ENCODE results near the gene TTC39B.

Gene TTC39B

DNA sequence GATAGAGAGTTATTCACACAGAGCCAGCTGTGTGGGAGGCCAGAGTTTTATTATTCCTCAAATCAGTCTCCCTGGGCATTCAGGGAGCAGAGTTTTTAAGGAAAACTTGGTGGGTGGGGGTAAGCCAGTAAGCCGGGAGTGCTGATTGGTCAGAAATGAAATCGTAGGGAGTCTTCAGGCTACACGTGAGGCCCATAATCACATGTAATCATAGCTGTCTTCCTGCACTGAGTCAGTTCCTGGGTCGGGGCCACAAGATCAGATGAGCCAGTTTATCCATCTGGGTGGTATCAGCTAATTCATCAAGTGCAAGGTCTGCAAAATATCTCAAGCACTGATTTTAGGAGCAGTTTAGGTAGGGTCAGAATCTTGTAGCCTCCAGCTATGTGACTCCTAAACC lies 10.8 kb upstream of the TTC39B start:
- no peak overlapping the region for H3K4me3 Mint-ChIP-seq
- H3K9me3 Mint-ChIP-seq = peaks cover 4% of the 10 kb centered on the region
- ATAC-seq (ENCODE audit: low read depth) = no peak
- H3K27ac Mint-ChIP-seq = no peak overlapping the region
- DNase-seq (ENCODE audit: low spot score in 2 of 2) = no peak
- H3K4me1 Mint-ChIP-seq = no peaks in the 10 kb centered on the region
- H3K36me3 Mint-ChIP-seq = peaks cover 5% of the 10 kb centered on the region
- peaks cover 6% of the 10 kb centered on the region for H3K27me3 Mint-ChIP-seq

DNA sequence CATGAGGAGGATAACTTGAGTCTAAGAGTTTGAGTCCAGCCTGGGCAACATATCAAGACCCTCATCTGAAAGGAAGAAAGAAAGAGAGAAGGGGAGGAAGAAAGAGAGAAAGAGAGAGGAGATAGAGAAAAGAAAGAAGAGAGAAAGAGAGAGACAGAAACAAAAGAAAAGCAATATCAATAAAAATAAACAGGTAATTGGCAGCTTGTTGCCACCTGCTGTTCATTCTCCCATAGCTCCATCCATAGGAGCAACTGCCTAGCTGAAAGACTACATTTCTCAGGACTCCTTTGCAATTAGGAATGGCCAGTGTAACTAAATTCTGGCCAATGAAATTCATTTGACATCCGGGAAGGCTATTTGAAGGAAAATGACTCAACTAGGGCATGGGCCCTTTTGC lies 4.6 kb upstream of the TTC39B start:
- Mint-ChIP-seq H3K36me3 (no peaks in the 10 kb centered on the region), H3K4me3 (no peak overlapping the region), H3K4me1 (peaks cover 4% of the 10 kb centered on the region), H3K27ac (no peak overlapping the region), H3K9me3 (no peaks in the 10 kb centered on the region), H3K27me3 (peaks cover 7% of the 10 kb centered on the region)
- ATAC-seq (ENCODE audit: low read depth) (no peak), DNase-seq (ENCODE audit: low spot score in 2 of 2) (no peak)

DNA sequence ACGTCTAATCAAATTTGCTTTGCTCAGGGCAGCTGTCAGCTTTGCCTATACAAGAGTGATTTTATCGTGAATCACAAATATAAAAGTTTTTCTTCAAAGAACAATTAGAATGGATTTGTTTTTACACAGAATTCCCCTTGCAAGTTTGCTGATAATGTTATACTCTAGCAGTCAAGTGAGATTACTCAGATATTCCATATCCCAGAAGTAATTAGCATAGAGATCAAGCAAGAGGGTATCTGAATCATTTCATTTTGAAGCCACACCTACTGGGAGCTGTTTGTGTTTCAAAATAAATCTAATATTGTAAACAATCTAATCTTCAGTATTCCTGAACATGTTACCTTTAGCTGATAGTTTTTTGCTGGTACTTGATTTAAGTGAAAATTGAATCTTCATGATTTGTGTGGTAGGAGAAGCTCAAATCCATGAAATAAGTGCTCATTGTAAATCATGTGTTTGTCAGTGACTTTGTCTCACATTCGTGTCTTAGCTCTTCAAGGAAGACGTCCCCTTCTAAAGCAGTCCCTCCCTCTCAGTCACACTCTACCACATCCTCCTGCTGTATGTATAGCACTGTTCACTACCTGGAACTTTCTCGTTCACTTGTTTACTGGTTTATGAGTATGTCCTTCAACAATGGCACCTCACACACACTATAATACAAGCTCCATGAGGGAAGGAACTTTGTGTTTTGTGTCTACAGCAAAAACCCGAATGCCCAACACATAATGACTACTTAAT lies 3.3 kb upstream of the TTC39B start:
- no peak overlapping the region for H3K4me3 Mint-ChIP-seq

DNA sequence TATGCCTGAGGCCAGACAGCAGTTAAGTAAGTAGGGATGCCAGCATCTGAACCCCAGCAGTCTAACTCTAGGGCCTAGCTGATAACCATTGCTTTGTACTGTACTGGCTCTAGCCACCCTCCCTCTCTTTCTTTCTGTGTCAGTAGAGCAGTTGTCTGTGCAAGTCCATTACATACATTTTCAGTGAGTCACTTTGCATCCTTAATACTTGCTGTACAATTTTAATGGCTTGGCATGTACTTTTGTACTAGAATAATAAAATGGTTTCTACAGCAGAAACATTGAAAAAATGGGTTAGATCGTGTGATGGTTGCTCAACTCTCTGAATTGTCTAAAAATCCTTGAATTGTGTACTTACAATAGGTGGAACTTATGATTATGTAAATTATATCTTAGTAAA lies 1.5 kb upstream of the TTC39B start:
- Mint-ChIP-seq H3K36me3 (no peaks in the 10 kb centered on the region), H3K27me3 (peaks cover 5% of the 10 kb centered on the region), H3K4me3 (no peak overlapping the region), H3K9me3 (no peaks in the 10 kb centered on the region), H3K4me1 (peaks cover 20% of the 10 kb centered on the region), H3K27ac (peak overlapping the region; percentile 55)
- ATAC-seq (ENCODE audit: low read depth) (no peak), DNase-seq (ENCODE audit: low spot score in 2 of 2) (no peak)

More for the DNA sequence above, 3.3 kb upstream of the TTC39B start:
- Mint-ChIP-seq H3K9me3 (no peaks in the 10 kb centered on the region), H3K27ac (no peak overlapping the region), H3K36me3 (no peaks in the 10 kb centered on the region), H3K27me3 (peaks cover 7% of the 10 kb centered on the region), H3K4me1 (peaks cover 11% of the 10 kb centered on the region)
- ATAC-seq (ENCODE audit: low read depth) (no peak), DNase-seq (ENCODE audit: low spot score in 2 of 2) (no peak)

DNA sequence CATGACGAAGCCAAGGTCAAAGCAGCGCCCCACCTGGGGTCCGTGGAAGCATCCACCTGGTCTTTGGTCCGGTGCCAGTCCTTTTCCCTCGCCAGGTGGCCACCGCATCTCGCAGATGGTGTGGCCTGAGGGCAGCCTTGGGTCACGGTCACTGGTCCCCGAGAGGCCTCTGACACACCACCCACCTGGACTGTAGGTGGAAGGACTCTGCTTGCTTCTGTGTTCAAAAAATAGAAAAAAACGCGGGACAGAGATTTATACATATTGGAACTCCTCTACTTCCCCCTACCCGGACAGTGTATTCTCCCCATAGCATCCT lies 466 bp upstream of the TTC39B start:
- ATAC-seq (ENCODE audit: low read depth) = no peak
- H3K4me3 Mint-ChIP-seq = peak overlapping the region; percentile 98
- H3K36me3 Mint-ChIP-seq = no peaks in the 10 kb centered on the region
- H3K4me1 Mint-ChIP-seq = peaks cover 20% of the 10 kb centered on the region
- peak overlapping the region; percentile 55 for H3K27ac Mint-ChIP-seq
- H3K27me3 Mint-ChIP-seq = peaks cover 3% of the 10 kb centered on the region
- H3K9me3 Mint-ChIP-seq = no peaks in the 10 kb centered on the region
- DNase-seq (ENCODE audit: low spot score in 2 of 2) = no peak

DNA sequence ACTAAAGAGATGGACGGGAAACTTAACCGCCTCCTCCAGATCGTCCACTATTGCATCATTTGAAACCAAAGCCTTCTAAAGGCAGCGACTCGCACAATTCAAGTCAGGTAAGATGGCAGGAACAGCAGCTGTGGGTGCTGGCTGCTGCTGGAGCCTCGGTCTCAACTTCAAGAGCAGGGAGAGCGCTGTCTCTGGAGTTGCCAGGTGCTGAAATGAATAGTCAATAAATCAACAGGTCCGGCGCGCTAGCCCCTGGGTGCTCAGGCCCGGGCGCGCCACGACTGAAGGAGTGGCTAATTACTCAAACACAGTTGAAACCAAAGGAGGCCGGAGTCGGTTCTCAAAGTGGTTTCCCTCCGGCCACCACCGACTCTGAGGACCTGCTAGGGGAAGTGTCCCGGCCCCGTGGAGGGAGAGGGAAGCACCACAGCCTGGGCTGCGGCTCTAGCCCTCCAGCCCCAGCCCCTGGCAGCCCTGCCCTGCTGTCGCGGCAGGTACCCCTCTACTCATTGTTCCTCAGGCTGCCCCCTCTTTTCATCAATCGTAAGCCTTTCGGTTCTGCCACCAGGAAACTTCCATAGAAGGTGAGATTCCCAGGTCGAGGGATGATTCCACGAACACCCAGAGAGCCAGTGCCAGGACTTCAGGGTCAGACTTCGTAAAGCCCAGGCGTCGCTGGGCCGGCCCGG lies 804 bp downstream of the TTC39B start:
- DNase-seq (ENCODE audit: low spot score in 2 of 2) = no peak
- H3K4me1 Mint-ChIP-seq = peaks cover 20% of the 10 kb centered on the region

DNA sequence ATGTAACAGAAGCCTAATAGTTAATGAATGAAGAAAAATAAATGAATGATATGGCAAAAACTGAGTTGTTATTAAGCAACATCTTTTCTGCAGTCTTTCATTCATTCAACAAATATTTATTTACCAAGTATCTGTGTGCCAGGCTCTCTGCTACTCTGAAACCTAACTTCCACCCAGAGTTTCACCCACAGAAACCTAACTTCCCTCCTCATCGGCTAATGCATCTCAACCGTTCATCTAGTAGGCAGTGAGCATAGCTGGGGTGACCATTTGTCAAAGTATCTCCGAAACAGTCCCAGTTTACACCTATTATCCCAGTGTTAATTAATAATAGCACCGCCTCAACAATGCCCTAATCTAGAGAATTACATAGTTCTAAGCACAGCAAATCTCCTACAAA lies 1.5 kb downstream of the TTC39B start:
- no peak for DNase-seq (ENCODE audit: low spot score in 2 of 2)
- H3K27me3 Mint-ChIP-seq = peaks cover under 1% of the 10 kb centered on the region
- ATAC-seq (ENCODE audit: low read depth) = peak; percentile 25
- H3K9me3 Mint-ChIP-seq = no peaks in the 10 kb centered on the region
- peak overlapping the region; percentile 81 for H3K27ac Mint-ChIP-seq
- peaks cover 24% of the 10 kb centered on the region for H3K4me1 Mint-ChIP-seq
- no peaks in the 10 kb centered on the region for H3K36me3 Mint-ChIP-seq
- peak overlapping the region; percentile 98 for H3K4me3 Mint-ChIP-seq

More for the DNA sequence above, 804 bp downstream of the TTC39B start:
- Mint-ChIP-seq H3K9me3 (no peaks in the 10 kb centered on the region), H3K27me3 (peaks cover 1% of the 10 kb centered on the region), H3K36me3 (no peaks in the 10 kb centered on the region), H3K4me3 (peak overlapping the region; percentile 98), H3K27ac (peak overlapping the region; percentile 81)
- peak; percentile 28 for ATAC-seq (ENCODE audit: low read depth)

DNA sequence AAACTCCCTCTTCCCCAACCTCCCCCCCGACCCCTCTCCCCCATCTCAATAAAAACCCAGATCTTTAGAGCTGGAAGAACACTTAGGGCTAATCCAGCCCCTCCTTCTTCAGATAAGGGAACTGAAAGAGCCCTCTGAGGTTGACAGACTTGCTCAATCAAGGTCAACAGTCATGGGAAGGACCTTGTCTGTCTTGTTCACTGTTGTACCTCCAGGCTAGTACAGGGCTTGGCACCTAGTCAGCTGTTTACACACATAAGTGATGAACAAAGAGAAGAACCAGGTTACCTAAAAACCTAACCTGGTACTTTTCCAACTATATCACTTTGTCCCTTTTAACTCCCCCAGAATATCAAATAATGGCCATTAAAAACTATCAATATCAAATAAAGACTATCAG lies 2.4 kb downstream of the TTC39B start:
- Mint-ChIP-seq H3K27me3 (no peaks in the 10 kb centered on the region), H3K27ac (peak overlapping the region; percentile 81), H3K4me1 (peaks cover 33% of the 10 kb centered on the region), H3K9me3 (no peaks in the 10 kb centered on the region), H3K4me3 (no peak overlapping the region), H3K36me3 (no peaks in the 10 kb centered on the region)
- DNase-seq (ENCODE audit: low spot score in 2 of 2) (peak in 1 of 2 donors; percentile 25), ATAC-seq (ENCODE audit: low read depth) (peak; percentile 77)

DNA sequence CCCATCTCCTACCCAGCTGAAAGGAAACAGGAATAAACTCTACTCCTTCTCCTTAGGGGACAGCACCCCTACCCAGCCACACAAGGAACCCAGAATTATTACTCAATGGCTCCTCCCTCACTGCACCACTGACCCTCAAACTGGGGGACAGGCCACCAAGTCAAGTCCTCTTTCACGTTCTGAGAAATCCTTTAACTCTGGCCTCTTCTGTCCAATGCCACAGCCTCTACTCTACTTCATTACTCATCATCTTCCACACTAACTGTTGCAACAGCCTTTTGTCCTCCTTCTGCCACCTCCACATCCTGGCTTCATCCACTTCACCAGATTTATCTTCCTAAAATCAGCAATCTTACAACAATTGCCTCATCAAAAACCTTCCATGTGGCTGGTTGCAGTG lies 6.8 kb downstream of the TTC39B start:
- DNase-seq (ENCODE audit: low spot score in 2 of 2) = no peak

DNA sequence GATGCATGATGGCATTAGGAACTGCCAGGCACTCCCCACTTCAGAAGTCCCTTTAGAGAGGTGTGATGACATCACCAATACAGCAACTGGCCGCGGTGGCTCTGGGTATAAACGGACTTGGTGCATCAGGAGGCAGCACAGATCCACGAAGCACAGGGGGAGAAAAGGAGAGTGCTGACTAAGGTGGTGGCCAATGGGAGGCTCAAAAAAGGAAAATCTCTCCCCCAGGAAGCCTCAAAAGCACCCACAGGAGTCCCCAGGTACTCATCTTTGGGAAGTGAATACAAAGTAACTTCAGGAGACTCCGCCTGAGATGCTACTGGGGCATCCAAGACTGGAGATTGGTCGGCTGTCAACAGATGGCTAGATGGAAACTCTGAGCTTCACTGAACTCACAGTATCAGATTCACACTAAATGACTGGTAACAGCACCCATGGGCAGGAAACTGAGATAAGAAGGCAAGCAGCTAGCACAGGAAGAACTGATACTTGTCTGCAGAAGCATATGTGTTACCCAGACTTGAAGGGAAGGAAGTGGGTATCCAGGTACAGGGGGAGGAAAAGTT lies 7.6 kb downstream of the TTC39B start:
- peaks cover 34% of the 10 kb centered on the region for H3K4me1 Mint-ChIP-seq
- peak overlapping the region; percentile 38 for H3K27ac Mint-ChIP-seq

More for the DNA sequence above, 6.8 kb downstream of the TTC39B start:
- Mint-ChIP-seq H3K4me3 (no peak overlapping the region), H3K27ac (peak overlapping the region; percentile 38), H3K9me3 (no peaks in the 10 kb centered on the region), H3K4me1 (peaks cover 40% of the 10 kb centered on the region), H3K36me3 (peaks cover 5% of the 10 kb centered on the region), H3K27me3 (no peaks in the 10 kb centered on the region)
- no peak for ATAC-seq (ENCODE audit: low read depth)

DNA sequence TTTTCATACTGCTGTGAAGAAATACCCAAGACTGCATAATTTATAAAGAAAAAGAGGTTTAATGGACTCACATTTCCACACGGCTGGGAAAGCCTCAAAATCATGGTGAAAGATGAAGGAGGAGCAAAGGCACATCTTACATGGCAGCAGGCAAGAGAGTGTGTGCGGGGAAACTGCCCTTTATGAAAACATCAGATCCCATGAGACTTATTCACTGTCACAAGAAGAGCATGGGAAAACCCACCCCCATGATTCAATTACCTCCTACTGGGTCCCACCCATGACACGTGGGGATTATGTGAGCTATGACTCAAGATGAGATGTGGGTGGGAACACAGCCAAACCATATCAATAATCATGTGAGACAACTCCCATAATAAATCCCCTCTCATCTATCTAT lies 8.7 kb downstream of the TTC39B start:
- no peaks in the 10 kb centered on the region for H3K27me3 Mint-ChIP-seq
- H3K4me3 Mint-ChIP-seq = no peak overlapping the region
- ATAC-seq (ENCODE audit: low read depth) (no peak), DNase-seq (ENCODE audit: low spot score in 2 of 2) (no peak)
- peaks cover 5% of the 10 kb centered on the region for H3K36me3 Mint-ChIP-seq
- H3K27ac Mint-ChIP-seq = no peak overlapping the region
- H3K4me1 Mint-ChIP-seq = peaks cover 34% of the 10 kb centered on the region
- H3K9me3 Mint-ChIP-seq = no peaks in the 10 kb centered on the region

More for the DNA sequence above, 7.6 kb downstream of the TTC39B start:
- Mint-ChIP-seq H3K27me3 (no peaks in the 10 kb centered on the region), H3K36me3 (peaks cover 5% of the 10 kb centered on the region), H3K9me3 (no peaks in the 10 kb centered on the region), H3K4me3 (peak overlapping the region; percentile 10)
- no peak for DNase-seq (ENCODE audit: low spot score in 2 of 2)
- peak; percentile 44 for ATAC-seq (ENCODE audit: low read depth)

DNA sequence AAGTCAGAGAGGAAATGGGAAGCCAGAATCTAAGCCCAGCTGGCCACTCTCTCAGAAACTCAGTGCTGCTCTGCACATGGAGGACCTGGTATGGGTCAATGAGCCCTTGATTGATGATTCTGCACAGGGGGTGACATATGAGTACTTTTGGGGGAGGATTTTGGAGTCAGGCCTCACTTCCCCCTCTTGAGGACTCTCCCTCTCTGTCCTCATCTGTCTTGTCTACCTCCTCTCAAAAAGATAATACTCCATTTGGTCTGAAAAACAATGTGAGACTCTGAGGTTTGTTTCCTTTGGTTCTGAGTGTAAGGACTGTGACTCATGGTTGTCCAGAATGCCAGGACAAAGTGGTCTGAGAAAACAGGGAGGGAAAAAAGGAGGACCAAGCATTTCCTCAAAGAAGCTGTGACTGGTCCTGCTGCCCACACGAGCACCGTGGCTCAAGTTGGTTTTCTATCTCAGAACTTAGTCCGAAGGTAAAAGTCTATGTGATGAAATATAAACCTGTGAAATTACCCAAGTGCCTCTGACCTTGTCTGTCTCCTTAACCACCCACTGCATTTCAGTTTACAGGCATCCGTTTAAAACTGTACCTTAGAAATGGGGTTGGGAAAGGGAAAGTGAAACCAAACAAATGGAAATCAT lies 11.1 kb downstream of the TTC39B start:
- Mint-ChIP-seq H3K4me3 (peak overlapping the region; percentile 68), H3K27ac (peak overlapping the region; percentile 85), H3K9me3 (no peaks in the 10 kb centered on the region), H3K36me3 (peaks cover 7% of the 10 kb centered on the region), H3K27me3 (no peaks in the 10 kb centered on the region), H3K4me1 (peaks cover 30% of the 10 kb centered on the region)
- DNase-seq (ENCODE audit: low spot score in 2 of 2) = no peak
- peak; percentile 58 for ATAC-seq (ENCODE audit: low read depth)

DNA sequence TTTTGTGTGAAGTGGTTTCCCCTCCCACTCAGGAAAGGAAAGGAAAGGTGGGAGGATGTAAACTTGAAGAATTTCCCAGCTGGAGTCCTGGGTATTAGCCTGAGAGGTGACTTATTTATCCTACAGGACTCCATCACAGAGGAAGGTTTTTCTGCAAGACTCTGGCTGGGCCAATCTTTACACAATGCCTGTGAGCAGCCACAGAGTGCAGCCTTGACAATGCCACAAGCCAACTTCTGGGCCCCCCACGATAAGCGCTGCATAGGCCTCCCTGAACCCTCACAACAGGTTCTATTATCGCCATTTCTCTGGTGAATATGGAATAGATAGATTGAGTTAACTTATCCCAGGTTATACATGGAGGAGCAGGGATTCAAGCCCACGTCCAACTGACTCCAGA lies 12.4 kb downstream of the TTC39B start:
- Mint-ChIP-seq H3K36me3 (peaks cover 7% of the 10 kb centered on the region), H3K27me3 (no peaks in the 10 kb centered on the region), H3K27ac (no peak overlapping the region), H3K9me3 (no peaks in the 10 kb centered on the region), H3K4me3 (no peak overlapping the region), H3K4me1 (peaks cover 21% of the 10 kb centered on the region)
- no peak for DNase-seq (ENCODE audit: low spot score in 2 of 2)
- ATAC-seq (ENCODE audit: low read depth) = no peak

DNA sequence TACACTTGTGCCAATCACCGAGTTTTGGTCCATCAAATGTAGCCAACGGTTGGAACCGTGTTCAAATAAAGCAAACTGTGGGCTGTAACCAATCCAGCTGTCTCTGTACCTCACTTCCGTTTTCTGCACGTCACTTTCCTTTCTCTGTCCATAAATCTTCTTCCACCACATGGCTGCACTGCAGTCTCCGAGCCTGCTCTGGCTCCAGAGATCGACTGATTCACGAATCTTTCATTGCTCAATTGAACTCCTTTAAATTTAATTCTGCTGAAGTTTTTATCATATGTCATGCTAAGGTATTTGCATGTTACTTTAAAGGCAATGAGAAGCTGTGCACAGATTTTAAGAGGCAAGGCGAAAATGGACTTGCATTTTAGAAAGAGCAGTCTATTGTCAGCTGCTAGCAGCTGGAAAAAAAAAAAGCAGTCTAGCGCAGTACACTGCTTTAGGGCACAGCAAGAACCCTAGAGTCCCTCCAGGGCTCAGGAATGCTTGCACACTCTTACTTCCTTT lies 13.2 kb downstream of the TTC39B start:
- Mint-ChIP-seq H3K27ac (no peak overlapping the region), H3K4me1 (peaks cover 13% of the 10 kb centered on the region), H3K27me3 (no peaks in the 10 kb centered on the region), H3K36me3 (peaks cover 5% of the 10 kb centered on the region), H3K4me3 (no peak overlapping the region), H3K9me3 (no peaks in the 10 kb centered on the region)
- ATAC-seq (ENCODE audit: low read depth) = no peak
- no peak for DNase-seq (ENCODE audit: low spot score in 2 of 2)
